Heart right ventricle (tissue), 16 donors: ENCODE measurements around the gene UPK3B. TPM values are rescaled to one million over a fixed set of nuclear protein-coding genes. Genes with fewer than 3 reads are reported as not detected.
"Not testable (repeated sequence)": the region's sequence is repeated elsewhere in the genome, so short reads cannot be mapped to it uniquely, and the experiment has no call there.

Experiments used
- ATAC-seq, 8 donors: fragments of 200-7000 bp; cut with Tn5 transposase; one replicate each; pipeline ENCODE4 v1.9.1; 2020; ENCODE audit warnings: mild to moderate bottlenecking in 8 of 8, moderate library complexity in 8 of 8, moderate number of reproducible peaks in 1 of 8
- DNase-seq, 2 donors: peaks; one replicate each; pipeline ENCODE4 v3.0.0-alpha.2; 2020
- H3K27ac ChIP-seq, 10 donors: fragments of 200-600 bp; sonication (generic) in 2 of 10; one replicate each; pipeline versions ENCODE4 v1.5.0 to v1.8.0; 2020 to 2022; ENCODE audit warnings: mild to moderate bottlenecking in 3 of 10
- H3K27me3 ChIP-seq, 7 donors: fragments of 200-600 bp; one replicate each; pipeline ENCODE4 v1.8.0; 2021 to 2022; ENCODE audit warnings: mild to moderate bottlenecking in 2 of 7
- H3K36me3 ChIP-seq, 9 donors: fragments of 200-600 bp; sonication (generic) in 1 of 9; one replicate each; pipeline versions ENCODE4 v1.5.0 to v1.8.0; 2020 to 2022; ENCODE audit warnings: mild to moderate bottlenecking in 2 of 9
- H3K4me1 ChIP-seq, 9 donors: fragments of 200-600 bp; sonication (generic) in 1 of 9; one replicate each; pipeline versions ENCODE4 v1.5.0 to v1.8.0; 2020 to 2022; ENCODE audit warnings: mild to moderate bottlenecking in 4 of 9
- H3K4me3 ChIP-seq, 10 donors: fragments of 200-600 bp; sonication (generic) in 2 of 10; one replicate each; pipeline versions ENCODE4 v1.5.0 to v1.8.0; 2020 to 2022; ENCODE audit warnings: mild to moderate bottlenecking in 7 of 10, moderate library complexity in 2 of 10
- H3K9me3 ChIP-seq, 11 donors: fragments of 200-600 bp in 10 of 11; sonication (generic) in 2 of 11; one replicate each; pipeline versions ENCODE4 v1.5.0 to v1.8.0; 2013 to 2022; ENCODE audit warnings: mild to moderate bottlenecking in 2 of 11, control low read depth in 1 of 11, moderate library complexity in 1 of 11
- WGBS, 2 donors: extraction: QIAGEN DNeasy Blood & Tissue Kit; methylation state at CpG; one replicate each; pipeline ENCODE4 v1.1.7; 2013; ENCODE audit warnings: inconsistent platforms in 1 of 2; 5-methylcytosine and 5-hydroxymethylcytosine counted together
- intact Hi-C, 10 donors: fragments of 100-400 bp; cut with DNase I; formaldehyde crosslinking; loops; one replicate each; pipeline versions ENCODE4 v1.11.1 to v1.14.2; 2022
- polyA plus RNA-seq, 2 donors: library from polyadenylated mRNA; stranded (reverse); fragments of 200-250 nt; gene quantifications; one replicate each; pipeline ENCODE4 v1.2.3, GENCODE V29; 2013
- total RNA-seq, 10 donors: library from RNA; stranded (reverse); fragmentation: NEBNext Ultra II Directional in 3 of 10; extraction: Animal tissue kit (Norgen Biotek cat#: 25700) in 3 of 10; gene quantifications; one replicate each; pipeline versions ENCODE4 v1.2.1 to v1.2.4, GENCODE V29; 2021 to 2023
- donor health status: Arrhythmogenic right ventricular cardiomyopathy.
- donor health status: ischemic (EF 13 %, LVEDD 7.1; RV severe dilation, severe dysfunction).
- donor health status: healthy with polysubstance abuse.
- donor health status: DM: no; HTN: yes; CAD: no.
- donor health status: DM: no; HTN: no; CAD: no.
- donor health status: ischemic (EF 25% LVEDD 6.9; RV normal size, moderate dysfunction).
- donor health status: ischemic (EF 25% LVEDD 5.7; RV mildly dilated, moderate dysfunction).
- donor health status: healthy.
- donor health status: DM: yes; HTN: yes; CAD: no.
- donor health status: Ischemic cardiomyopathy.
- donor health status: ischemic (EF 35%, LVEDD 5.7; RV mildly dilated, moderate dysfunction).
- donor health status: nonischemic (EF 11% LVEDD 7.7; RV severe dilation, severe dysfunction).
- donor health status: DM: yes; HTN: yes; CAD: no.
- donor health status: PGD.
- donor health status: ischemic (EF 29% LVEDD 5.4; RV normal size, mild dysfunction).
- donor health status: nonischemic (EF 23%, LVEDD 6.1; RV moderate dilation, normal function).

Gene UPK3B
- total and polyA plus RNA-seq, 12 donors: 0.09 to 2.7 (median 0.53) TPM; not detected in 3

- H3K27ac ChIP-seq, H3K4me3 ChIP-seq, H3K4me1 ChIP-seq, ATAC-seq, H3K9me3 ChIP-seq, intact Hi-C loops, DNase-seq, H3K27me3 ChIP-seq: not testable (repeated sequence)
- peaks cover 0 to 13% (median 0%) of the 10 kb centered on the region in 9 donors for H3K36me3 ChIP-seq
- WGBS, 2 donors: 89% methylated on average over 7 to 8 of the region's 10 CpGs
Observed at GRCh38 chr7:76471556-76472221, 38.7 kb upstream of the UPK3B start.

- H3K27me3 ChIP-seq, DNase-seq, H3K4me1 ChIP-seq, H3K4me3 ChIP-seq, H3K36me3 ChIP-seq, intact Hi-C loops, H3K9me3 ChIP-seq, ATAC-seq, H3K27ac ChIP-seq: not testable (repeated sequence)
- 94 to 100% methylated on average over 2 of the region's 6 CpGs for WGBS, 2 donors
Observed at GRCh38 chr7:76473097-76473496, 37.3 kb upstream of the UPK3B start.

GRCh38 chr7:76476280-76476679 is 34.1 kb upstream of the UPK3B start:
- H3K4me3 ChIP-seq, H3K9me3 ChIP-seq, DNase-seq, intact Hi-C loops, H3K4me1 ChIP-seq, ATAC-seq, H3K27me3 ChIP-seq, H3K27ac ChIP-seq: not testable (repeated sequence)
- H3K36me3 ChIP-seq: peaks cover 0 to 19% (median 0%) of the 10 kb centered on the region in 9 donors
- WGBS, 2 donors: 100% methylated on average over 4 of the region's 11 CpGs

GRCh38 chr7:76476742-76477474 is 33.4 kb upstream of the UPK3B start:
- H3K4me1 ChIP-seq, H3K9me3 ChIP-seq, ATAC-seq, H3K27ac ChIP-seq, DNase-seq, H3K27me3 ChIP-seq, intact Hi-C loops, H3K4me3 ChIP-seq: not testable (repeated sequence)
- 94 to 95% methylated on average over 21 to 22 of the region's 24 CpGs for WGBS, 2 donors
- peaks cover 0 to 22% (median 0%) of the 10 kb centered on the region in 9 donors for H3K36me3 ChIP-seq

- H3K27ac ChIP-seq, intact Hi-C loops, ATAC-seq, H3K9me3 ChIP-seq, H3K4me3 ChIP-seq, H3K27me3 ChIP-seq, DNase-seq, H3K4me1 ChIP-seq: not testable (repeated sequence)
- H3K36me3 ChIP-seq: peaks cover 0 to 38% (median 0%) of the 10 kb centered on the region in 9 donors
- 90 to 93% methylated on average over 10 of the region's 11 CpGs for WGBS, 2 donors
Observed at GRCh38 chr7:76479628-76480027, 30.7 kb upstream of the UPK3B start.

GRCh38 chr7:76480403-76481253 is 29.7 kb upstream of the UPK3B start:
- ATAC-seq, H3K9me3 ChIP-seq, DNase-seq, H3K27me3 ChIP-seq, H3K4me1 ChIP-seq, H3K4me3 ChIP-seq, H3K27ac ChIP-seq, intact Hi-C loops: not testable (repeated sequence)
- 92 to 94% methylated on average over 22 to 25 of the region's 29 CpGs for WGBS, 2 donors
- peaks cover 0 to 38% (median 0%) of the 10 kb centered on the region in 9 donors for H3K36me3 ChIP-seq

GRCh38 chr7:76482660-76483059 is 27.7 kb upstream of the UPK3B start:
- H3K4me1 ChIP-seq, intact Hi-C loops, H3K27me3 ChIP-seq, H3K4me3 ChIP-seq, ATAC-seq, H3K27ac ChIP-seq, DNase-seq, H3K9me3 ChIP-seq: not testable (repeated sequence)
- 96% methylated on average over 23 to 24 of the region's 24 CpGs for WGBS, 2 donors
- H3K36me3 ChIP-seq: peaks cover 0 to 38% (median 0%) of the 10 kb centered on the region in 9 donors

GRCh38 chr7:76483081-76483480 is 27.3 kb upstream of the UPK3B start:
- H3K27ac ChIP-seq, DNase-seq, H3K27me3 ChIP-seq, H3K9me3 ChIP-seq, H3K4me3 ChIP-seq, ATAC-seq, H3K4me1 ChIP-seq, intact Hi-C loops: not testable (repeated sequence)
- WGBS, 2 donors: 90 to 94% methylated on average over 16 to 17 of the region's 17 CpGs
- H3K36me3 ChIP-seq: peaks cover 0 to 38% (median 0%) of the 10 kb centered on the region in 9 donors

- 81 to 89% methylated on average over 4 to 8 of the region's 12 CpGs for WGBS, 2 donors
Observed at GRCh38 chr7:76484456-76484855, 25.9 kb upstream of the UPK3B start.

GRCh38 chr7:76485822-76486610 is 24.3 kb upstream of the UPK3B start:
- H3K4me1 ChIP-seq, H3K9me3 ChIP-seq, H3K4me3 ChIP-seq, H3K27me3 ChIP-seq, intact Hi-C loops, DNase-seq, H3K27ac ChIP-seq: not testable (repeated sequence)
- 44 to 66% methylated on average over 4 to 5 of the region's 20 CpGs for WGBS, 2 donors
- peaks cover 0 to 29% (median 0%) of the 10 kb centered on the region in 9 donors for H3K36me3 ChIP-seq
- peak; percentile 29 to 83 (median 52) for ATAC-seq

More at GRCh38 chr7:76484456-76484855, 25.9 kb upstream of the UPK3B start:
- H3K9me3 ChIP-seq, H3K4me1 ChIP-seq, intact Hi-C loops, H3K27ac ChIP-seq, DNase-seq, H3K27me3 ChIP-seq, H3K4me3 ChIP-seq: not testable (repeated sequence)
- H3K36me3 ChIP-seq: peaks cover 0 to 38% (median 0%) of the 10 kb centered on the region in 9 donors
- ATAC-seq: peak in 1 of 8 donors; percentile 36
